ENCODE measurements around the gene RNF31.

DNA sequence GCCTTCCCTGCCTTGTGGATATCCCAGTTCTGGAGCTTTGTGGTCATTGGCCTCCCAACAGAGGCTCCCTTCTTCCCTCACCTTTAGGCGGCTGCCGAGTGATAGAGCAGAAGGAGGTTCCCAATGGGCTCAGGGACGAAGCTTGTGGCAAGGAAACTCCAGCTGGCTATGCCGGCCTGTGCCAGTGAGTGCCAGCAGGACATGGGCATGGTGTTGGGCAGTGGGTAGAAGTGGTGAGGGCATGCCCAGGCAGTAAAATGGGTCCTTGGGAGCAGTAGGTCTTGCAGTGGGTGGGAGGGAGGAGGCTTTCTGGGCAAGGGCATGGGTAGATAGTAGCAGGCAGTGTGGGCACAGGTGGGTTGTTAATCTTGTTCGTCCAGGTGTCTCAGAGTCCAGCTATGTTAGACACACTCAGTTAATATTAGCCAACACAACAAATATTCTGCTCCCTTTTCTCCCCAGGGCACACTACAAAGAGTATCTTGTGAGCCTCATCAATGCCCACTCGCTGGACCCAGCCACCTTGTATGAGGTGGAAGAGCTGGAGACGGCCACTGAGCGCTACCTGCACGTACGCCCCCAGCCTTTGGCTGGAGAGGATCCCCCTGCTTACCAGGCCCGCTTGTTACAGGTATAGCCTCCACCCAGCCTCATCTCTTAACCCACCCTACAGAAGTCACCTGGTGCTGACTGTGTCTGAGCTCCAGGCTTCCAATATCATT lies 12.6 kb downstream of the RNF31 start:
- no peak for TF ChIP-seq POLR2AphosphoS5 (IDR thresholded peaks at IDR 0.05)
- no peak for TF ChIP-seq POLR2A (IDR thresholded peaks at IDR 0.05)
- TF ChIP-seq, protein P1, sequence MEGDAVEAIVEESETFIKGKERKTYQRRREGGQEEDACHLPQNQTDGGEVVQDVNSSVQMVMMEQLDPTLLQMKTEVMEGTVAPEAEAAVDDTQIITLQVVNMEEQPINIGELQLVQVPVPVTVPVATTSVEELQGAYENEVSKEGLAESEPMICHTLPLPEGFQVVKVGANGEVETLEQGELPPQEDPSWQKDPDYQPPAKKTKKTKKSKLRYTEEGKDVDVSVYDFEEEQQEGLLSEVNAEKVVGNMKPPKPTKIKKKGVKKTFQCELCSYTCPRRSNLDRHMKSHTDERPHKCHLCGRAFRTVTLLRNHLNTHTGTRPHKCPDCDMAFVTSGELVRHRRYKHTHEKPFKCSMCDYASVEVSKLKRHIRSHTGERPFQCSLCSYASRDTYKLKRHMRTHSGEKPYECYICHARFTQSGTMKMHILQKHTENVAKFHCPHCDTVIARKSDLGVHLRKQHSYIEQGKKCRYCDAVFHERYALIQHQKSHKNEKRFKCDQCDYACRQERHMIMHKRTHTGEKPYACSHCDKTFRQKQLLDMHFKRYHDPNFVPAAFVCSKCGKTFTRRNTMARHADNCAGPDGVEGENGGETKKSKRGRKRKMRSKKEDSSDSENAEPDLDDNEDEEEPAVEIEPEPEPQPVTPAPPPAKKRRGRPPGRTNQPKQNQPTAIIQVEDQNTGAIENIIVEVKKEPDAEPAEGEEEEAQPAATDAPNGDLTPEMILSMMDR (IDR thresholded peaks at IDR 0.05): no peak
- TF ChIP-seq EP300 (IDR thresholded peaks at IDR 0.05): no peak
